Stimulated activated CD4-positive, alpha-beta T cell treated with anti-CD3 and anti-CD28 coated beads, TNF-alpha, amount 100 ng/mL, for 48 hours (primary cell): Measurements from ENCODE around the gene TBXAS1.

Experiments used
- DNase-seq, 3 donors: peaks; one replicate each; pipeline ENCODE4 v3.0.0-alpha.2; 2020; ENCODE audit warnings: low read depth in 3 of 3

The TBXAS1 gene

DNA sequence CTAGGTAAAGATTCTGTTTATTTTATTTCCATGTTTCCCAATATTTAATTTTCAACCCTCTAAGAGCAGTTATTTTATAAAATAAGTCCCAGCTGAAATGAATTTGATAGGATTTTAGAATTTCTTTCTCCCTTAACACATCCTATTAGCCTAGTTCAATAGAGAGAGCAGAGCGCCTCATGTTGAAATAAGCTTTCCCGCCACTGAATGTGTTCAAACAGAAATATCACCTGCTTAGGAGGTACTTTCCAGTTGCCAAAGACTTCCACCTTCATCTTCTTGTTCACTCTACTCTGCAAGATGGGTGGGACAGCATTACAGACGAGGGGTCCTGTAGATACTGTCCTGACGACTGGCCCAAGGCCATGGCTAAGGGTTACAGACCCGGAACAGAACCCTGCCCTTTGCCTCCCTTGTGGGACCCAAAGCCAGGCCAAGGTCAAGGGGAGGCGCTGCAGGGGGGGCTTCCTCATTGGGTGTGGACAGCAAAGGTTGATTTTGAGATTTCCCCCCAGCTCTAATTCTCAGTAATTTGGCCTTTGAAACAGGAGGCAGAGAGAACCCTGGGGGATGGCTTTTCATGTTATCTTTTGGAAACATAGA lies 171.7 kb downstream of the TBXAS1 start:
- DNase-seq: no peak

DNA sequence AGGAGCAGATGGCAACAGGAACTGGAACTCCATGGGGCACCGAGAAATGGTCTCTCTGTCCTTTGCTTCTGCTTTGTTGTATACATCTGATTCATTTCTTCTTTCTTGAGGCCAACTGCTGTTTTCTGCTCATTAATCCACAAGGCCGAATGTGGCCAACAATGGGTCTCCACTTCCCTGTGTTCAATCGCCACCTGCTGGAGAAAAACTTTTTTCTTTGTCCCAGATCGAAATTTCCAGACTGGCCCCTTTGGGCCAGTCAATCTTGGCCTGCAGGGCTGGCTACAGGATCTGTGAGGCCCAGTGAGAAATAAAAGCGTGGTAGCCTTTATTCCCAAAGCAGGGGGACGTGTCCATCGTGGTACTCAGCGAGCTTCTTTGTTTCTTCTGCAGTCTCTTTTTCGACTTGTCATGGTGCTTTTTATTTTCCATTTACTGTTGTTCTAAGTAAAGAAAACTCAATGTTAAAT lies 174.9 kb downstream of the TBXAS1 start:
- peak in 1 of 3 donors; percentile 29 for DNase-seq

DNA sequence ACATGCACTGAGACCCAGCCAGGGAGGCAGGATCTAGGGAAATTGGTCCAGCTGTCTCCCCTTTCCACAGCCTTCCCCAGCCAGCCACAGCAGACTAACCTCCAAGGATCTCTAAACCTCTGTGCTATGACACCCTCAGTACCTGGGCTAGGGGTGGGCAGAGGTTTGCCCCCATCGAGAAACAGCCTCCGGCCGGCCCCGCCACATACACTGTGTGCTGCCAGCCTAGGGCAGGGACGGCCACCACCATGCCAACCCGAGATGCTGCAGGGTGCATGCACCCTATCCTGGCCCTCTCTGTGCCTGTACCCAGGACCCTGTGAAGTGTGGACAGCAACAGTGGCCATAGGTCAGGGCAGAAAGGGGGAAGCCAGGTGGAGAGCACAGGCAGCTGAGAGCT lies 175.6 kb downstream of the TBXAS1 start:
- no peak for DNase-seq

DNA sequence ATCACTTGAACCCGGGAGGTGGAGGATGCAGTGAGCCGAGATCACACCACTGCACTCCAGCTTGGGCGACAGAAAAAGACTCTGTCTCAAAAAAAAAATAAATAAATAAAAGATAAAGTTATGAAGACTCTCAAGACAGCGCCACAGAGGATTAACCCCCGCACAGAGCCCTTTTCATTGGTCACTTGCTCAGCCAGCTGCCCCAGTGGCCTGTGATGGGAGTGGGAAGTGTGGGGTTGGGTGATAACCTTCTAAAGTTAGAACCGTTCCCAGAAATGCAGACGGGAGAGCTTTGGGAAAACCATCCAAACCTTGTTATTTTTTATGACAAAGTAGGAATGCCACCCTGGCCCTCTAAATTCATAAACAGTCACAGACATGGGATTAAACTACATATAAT lies 176.3 kb downstream of the TBXAS1 start:
- DNase-seq: no peak

DNA sequence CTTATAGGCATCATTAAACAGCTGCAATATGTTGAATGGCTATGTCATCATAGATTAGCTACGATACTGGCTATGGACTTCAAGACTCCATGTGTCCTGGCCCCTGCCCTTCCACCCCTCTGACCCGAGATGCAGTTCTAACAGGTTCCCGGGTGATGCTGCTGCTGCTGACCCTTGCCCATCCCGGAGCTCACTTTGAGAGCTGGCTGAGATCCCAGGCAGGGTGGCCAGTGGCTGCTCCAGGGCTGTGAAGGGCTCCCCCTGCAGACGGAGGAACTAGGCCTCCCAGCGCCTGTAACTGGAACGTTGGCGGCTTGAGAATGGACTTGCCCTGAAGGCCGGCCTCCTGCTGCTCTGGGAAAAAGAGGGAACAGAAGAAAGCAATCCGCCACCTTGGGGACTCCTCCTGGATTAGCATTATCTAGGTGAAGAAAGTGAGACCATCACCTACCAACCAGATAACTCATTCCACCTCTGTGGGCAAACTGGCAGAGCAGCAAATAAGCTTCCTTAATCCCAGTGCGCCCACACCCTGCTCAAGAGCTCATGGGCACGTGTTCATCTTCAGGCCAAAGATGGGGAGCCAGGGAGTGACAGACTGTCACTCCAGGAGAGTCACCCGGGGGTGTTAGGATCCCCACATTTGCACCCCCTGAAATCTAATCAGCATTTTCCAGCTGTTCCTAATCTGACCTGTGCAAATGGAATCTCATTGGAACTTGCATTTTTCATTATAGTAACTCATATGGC lies 176.9 kb downstream of the TBXAS1 start:
- no peak for DNase-seq

DNA sequence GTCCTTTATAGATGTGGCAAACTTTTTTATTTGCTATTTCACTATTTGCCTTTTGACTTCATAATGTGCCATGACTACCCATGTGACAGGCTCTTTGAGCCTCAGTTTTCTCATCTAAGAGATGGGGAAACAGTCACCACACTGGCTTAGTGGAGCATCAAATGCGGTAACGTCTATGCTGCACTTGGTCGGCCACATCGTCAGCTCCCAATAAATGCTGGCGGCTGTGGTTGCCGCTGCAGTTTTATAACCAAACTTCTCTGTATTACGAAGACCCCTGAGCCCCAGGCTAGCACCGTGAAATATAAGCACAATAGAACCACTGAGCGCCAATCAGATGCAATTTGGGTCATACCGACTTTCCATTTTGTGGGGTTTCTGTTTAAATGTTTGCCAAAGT lies 177.5 kb downstream of the TBXAS1 start:
- DNase-seq: no peak

DNA sequence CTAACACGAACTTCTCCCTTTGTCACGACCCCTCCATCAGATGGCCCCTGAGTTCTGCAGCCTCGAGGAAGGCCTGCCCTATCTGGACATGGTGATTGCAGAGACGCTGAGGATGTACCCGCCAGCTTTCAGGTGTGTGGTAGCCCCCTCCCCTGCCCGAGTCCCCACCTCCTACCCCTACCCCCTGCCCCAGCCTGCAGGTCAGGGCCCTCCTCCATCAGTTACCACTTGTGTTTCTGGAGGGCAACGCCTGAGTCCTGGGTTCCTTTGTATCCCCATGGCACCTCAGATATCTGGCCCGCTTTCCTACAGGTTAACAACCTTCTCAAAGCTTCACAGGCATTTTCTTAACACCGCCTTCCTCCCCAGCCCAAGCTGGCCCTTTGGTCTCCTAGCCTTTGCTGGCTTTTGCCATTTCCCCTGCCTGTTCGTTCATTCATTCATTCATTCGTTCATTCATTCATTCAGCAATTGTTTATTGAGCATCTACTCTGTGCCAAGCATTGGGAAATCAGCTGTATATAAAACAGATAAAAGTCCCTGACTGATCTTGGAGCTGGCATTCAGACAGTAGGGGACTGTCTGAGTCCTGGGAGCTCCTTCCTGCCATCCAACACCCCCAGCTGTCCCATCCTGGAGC lies 178.1 kb downstream of the TBXAS1 start:
- no peak for DNase-seq

DNA sequence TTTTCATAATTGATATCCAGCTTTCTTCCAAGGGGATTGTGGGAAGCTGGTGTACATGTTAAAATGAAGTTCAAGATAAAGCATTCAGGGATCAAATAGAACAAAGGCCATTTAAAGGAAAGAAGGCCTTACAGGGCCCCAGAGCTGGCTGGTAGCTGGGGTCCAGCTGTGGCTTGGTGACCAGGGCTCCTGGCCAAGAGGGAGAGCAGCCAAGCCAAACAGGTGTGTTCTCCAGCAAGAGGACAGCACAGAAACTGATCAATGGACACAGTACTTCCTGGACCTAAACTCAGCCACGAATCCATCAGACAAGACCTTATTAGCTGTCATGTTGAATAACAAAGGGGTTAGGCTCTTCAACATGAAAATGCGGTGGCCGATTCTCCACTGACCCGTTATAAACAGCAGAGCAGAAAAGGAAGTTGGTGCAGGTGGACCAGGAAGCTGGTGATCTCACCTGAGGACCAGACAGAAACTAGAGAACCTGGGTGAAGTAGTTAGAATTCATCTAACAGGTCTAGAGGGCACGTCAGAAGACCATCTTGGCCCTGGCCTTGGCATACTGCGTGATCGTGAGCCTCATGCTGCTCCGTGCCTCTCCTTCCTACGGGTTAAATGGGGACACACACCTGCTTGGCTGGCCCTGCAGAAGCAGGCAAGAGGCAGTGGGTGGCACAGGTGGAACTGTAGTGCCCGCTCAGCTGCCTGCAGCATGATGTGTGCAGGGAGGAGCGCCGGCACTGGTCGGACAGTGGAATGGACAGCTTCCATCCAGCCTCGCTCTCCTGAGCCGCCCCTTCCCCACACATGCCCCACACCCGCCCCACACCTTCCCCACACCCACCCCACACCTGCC lies 179.9 kb downstream of the TBXAS1 start:
- no peak for DNase-seq

DNA sequence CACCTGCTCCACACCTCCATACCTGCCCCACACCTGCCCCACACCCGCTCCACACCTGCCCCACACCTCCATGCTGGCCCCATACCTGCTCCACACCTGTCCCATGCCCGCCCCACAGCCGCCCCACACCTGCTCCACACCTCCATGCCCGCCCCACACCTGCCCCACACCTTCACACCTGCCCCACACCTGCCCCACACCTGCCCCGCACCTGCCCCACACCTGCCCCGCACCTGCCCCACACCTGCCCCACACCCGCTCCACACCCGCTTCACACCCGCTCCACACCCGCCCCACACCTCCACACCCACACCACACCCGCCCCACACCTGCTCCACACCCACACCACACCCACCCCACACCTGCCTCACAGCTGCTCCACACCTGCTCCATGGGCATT lies 180.7 kb downstream of the TBXAS1 start:
- no peak for DNase-seq

DNA sequence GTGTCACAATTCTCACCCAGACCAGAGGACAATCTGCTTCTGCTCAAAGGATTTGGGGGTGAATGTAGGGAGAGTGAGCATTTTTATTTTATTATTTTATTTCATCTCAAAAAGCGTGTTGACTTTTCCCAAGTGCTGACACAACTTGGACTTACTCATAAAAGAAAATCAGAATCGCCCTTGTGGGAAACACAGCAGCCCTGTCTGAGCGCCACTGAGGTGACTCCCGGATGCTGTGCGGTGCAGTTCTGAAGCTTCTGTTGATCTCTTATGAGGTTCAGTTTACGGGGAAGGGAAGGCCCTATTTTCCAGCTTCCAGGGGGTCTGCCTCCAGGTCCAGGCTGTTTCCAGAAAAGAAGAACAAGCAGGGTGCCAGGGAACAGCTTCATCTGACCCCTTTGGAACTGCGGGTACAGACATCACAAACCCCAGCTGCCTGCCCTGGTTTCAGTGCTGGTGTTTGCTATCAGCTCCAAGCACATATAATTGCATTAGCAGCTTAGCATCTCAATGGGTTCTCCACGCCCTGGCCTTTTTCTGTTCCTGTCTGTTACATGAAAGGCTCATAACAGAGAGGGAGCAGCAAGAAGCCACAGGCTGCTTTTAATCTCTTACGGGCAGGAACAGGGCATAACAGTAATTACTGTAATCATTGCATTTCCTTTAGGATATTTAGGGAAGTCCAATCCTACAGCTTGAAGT lies 181.3 kb downstream of the TBXAS1 start:
- no peak for DNase-seq

DNA sequence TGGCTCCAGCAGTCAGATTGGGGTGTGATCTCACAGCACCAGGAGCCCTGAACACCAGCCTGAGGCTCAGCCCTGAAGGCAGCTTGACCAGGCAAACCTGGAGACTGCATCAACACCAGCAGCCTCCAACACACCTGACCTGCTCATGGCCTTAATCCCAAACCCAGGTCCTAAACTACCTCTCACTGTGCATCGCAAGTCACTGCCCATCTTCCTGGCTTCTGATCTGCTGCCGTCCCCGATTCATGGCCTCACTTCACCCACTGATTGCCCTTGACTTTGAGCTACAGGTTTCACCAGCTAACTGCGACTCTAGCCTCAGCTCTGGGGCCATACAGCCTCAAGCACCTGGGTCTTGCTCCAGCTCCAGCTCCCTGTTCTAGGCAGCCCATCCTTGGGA lies 184.6 kb downstream of the TBXAS1 start:
- DNase-seq: no peak

DNA sequence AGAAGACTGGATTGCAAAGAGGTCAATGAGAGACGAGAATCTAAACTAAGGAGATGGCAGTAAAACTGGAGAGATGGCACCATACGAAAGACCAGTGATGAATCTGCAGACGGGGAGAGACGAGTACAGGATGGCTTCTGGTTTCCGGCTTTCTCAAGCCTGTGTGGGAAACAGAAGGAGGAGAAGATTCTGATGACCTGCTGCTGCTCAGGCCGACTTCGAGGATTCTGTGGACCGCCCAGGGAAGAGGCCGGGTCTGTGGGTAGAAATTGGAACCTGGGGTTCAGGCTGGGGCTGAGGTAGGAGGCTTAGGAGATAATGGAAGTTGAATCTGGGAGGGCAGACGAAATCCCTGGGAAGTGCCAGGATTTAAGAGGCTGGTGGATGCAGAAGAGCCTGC lies 185.1 kb downstream of the TBXAS1 start:
- DNase-seq: no peak

DNA sequence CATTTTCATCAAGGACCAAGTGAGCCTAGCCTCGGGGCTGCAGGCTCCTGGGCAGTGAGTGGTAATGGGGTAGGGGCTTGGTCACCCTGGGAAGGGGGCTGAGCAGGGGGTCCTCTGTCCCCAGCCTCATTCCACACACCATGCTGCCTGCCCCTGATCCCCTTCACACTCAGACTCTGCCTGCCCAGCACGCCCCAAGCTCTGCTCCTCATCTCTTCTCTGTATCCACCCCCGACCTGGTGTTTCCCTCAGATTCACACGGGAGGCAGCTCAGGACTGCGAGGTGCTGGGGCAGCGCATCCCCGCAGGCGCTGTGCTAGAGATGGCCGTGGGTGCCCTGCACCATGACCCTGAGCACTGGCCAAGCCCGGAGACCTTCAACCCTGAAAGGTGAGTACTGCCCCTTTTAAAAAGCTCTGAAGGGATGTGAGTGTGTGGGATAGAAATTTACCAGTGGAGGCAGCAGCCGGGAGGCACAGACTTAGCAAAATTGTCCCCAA lies 186.5 kb downstream of the TBXAS1 start:
- DNase-seq: no peak

DNA sequence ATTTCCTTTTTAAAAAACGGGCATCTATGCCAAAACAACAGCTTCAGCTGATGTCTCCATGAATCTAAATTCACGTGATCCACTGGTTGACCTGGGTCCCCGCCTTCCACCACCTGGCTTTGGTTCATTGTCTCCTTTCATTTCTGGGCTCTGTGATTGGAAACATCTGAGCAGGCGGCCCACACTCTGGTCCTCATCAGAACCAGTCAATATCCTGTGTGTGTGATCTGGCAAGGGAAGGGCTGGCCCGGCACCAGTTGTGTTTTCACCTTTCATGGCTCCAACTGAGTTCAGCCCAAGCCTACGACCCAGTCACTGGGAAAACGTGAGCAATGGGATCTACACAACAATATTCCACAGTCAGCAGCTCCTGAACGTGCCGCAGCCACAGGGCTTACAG lies 187.5 kb downstream of the TBXAS1 start:
- no peak for DNase-seq

DNA sequence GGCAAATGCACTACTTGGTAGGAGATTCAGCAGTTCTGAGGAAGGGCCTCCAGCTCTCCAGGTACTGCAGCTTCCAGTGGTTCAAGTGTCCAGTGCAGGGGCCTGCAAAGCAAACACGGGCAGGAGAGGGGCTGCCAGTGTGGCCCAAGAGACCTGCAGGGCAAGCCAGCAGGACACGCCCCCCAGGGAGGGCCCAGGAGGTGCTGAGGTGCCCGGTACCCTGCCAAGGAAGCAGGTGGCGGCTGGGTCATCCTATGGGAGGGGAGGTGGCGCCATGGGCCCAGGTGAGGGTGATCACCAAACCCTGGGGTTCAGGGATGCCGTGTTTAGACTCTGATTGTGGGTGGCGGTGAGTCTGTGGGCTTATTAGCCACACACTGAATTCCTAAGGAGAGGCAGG lies 188.0 kb downstream of the TBXAS1 start:
- DNase-seq: no peak

DNA sequence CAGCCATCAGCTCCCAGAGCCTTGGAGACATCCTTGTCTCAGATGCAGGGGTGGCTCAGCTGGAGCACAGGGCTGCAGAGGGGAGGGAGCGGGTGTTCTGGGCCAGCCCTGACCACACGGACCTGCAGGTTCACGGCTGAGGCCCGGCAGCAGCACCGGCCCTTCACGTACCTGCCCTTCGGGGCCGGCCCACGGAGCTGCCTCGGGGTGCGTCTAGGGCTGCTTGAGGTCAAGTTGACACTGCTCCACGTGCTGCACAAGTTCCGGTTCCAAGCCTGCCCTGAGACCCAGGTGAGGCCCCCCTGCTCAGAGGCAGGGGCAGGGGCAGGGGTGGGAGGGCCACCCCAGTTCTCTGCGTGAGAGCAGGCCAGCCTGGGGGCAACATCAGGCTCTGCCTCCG lies 188.5 kb downstream of the TBXAS1 start:
- no peak for DNase-seq

DNA sequence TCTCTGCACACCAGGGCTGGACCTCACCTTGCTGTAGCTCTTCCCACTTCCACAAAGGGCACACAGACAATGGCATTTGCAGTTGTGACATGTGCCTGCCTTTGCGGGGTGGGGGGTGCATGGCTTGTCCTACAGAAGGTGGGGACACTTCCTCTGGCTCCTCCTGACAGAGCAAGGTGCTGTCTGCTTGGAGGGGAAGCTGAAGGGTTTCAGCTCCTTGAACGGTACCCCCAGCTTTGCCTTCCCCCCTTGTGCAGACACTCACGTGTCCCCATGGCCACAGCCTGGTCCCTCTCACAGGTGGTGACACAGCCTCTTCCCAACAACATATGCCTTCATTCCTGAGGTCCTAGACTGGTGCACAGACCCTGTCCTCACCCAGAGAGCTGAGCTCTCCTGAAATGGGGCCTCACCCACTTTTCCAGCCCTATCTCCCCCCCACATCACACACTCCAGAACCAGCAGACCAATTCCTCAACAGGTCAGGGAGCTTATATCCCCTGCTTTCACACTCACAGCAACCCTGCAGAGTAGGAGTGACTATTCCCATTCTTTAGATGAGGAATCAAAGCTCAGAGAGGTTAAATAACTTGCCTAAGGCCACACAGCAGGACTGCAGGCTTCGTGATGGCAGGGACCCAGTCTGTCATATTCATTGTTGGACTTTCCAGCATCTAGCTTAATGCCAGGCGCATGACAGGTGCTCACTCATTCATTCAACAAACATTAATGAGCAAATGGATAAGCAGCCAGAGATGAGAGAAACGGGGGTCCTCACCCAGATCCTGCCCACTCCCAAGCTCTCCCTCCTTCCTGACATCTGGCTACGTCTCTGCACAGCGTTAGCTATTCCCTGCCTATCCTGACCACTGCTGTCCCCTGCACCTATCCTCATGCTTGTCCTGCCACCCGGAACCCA lies 189.3 kb downstream of the TBXAS1 start:
- no peak for DNase-seq

DNA sequence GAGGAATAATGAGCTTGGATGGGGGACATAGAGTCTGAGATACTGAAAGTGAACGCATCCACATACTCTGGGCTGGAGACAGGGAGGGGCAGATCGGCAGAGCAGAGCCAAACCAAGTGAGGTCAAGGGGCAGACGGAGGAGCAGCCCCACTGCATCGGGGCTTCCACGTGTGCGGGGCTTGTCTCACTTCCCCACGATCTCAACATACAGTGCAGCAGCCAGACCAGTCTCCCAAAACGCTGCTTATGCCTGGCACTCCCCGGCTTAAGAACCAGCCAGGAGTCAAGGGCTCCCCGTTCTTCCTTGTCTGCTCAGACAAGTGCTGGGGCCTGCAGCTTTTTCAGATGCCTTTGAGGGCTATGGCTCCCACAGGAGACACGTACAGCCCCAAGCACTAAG lies 190.1 kb downstream of the TBXAS1 start:
- DNase-seq: no peak

DNA sequence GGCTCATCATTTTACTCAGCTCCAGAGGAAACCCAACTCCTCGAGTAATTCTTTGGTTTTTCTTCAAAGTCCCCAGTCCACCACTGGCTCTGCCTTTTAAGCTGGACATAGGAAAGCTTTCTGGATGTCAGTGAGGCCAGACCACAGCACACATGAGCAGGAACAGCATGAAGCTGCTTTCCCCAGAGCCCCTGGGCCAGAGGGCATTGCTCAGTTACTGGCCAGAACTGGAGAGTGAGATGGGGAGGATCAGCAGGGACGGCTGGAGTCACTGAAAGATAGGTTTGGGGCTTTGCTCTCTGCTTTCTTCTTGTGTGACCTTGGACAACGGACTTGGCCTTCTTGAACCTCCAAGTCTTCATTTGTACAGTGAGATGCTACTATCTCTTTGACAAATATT lies 190.5 kb downstream of the TBXAS1 start:
- no peak for DNase-seq

DNA sequence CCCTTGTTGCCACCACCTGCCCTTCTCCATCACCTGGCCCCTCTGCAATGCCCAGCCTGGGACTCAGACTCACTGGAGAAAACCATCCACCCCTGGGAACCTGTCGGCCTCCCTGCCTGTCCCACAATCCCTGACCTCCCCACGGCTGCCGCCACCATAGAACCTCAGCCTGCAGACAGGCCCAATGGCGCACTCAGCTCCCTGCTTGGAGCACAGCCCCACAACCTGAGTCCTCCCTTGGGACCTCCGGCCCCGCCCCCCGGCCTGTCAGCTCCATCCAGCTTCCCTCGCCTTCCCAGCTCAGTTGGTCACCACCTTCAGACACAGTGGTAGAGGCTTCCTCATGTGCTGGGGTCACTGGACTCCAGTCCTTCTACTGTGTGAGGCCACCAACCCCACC lies 192.5 kb downstream of the TBXAS1 start:
- DNase-seq: no peak
